Measurements from ENCODE around the gene HEATR5A.
"Not testable (repeated sequence)": the region's sequence is repeated elsewhere in the genome, so short reads cannot be mapped to it uniquely, and the experiment has no call there.

The HEATR5A gene

GRCh38 chr14:31261859-31262731, 158.3 kb downstream of the HEATR5A start:
- Histone ChIP-seq H4K20me1 (ENCODE audit: insufficient read depth) (no peaks in the 10 kb centered on the region), H3K9ac (no peak overlapping the region), H2AFZ (ENCODE audit: low read depth) (no peak overlapping the region), H3K4me2 (no peak overlapping the region), H3K27ac (no peak overlapping the region), H3K27me3 (ENCODE audit: insufficient read depth, low read depth) (no peaks in the 10 kb centered on the region), H3K4me1 (ENCODE audit: low read depth, poor library complexity, severe bottlenecking) (no peaks in the 10 kb centered on the region), H3K79me2 (ENCODE audit: insufficient read depth, low read depth) (no peaks in the 10 kb centered on the region), H3K4me3 (IDR thresholded peaks at IDR 0.05; ENCODE audit: insufficient read depth, low read depth, low read length) (no peak overlapping the region), H3K36me3 (ENCODE audit: insufficient read depth) (no peaks in the 10 kb centered on the region)
- TF ChIP-seq, protein P1, sequence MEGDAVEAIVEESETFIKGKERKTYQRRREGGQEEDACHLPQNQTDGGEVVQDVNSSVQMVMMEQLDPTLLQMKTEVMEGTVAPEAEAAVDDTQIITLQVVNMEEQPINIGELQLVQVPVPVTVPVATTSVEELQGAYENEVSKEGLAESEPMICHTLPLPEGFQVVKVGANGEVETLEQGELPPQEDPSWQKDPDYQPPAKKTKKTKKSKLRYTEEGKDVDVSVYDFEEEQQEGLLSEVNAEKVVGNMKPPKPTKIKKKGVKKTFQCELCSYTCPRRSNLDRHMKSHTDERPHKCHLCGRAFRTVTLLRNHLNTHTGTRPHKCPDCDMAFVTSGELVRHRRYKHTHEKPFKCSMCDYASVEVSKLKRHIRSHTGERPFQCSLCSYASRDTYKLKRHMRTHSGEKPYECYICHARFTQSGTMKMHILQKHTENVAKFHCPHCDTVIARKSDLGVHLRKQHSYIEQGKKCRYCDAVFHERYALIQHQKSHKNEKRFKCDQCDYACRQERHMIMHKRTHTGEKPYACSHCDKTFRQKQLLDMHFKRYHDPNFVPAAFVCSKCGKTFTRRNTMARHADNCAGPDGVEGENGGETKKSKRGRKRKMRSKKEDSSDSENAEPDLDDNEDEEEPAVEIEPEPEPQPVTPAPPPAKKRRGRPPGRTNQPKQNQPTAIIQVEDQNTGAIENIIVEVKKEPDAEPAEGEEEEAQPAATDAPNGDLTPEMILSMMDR (conservative IDR thresholded peaks at IDR 0.05; ENCODE audit: low read depth, low read length), result no peak

GRCh38 chr14:31261523-31261858, 158.9 kb downstream of the HEATR5A start:
- no peaks in the 10 kb centered on the region for H3K36me3 ChIP-seq (ENCODE audit: insufficient read depth)
- no peaks in the 10 kb centered on the region for H3K4me1 ChIP-seq (ENCODE audit: low read depth, poor library complexity, severe bottlenecking)
- TF ChIP-seq, protein P1 (conservative IDR thresholded peaks at IDR 0.05; ENCODE audit: low read depth, low read length), result no peak
- no peak overlapping the region for H3K4me3 ChIP-seq (IDR thresholded peaks at IDR 0.05; ENCODE audit: insufficient read depth, low read depth, low read length)
- no peaks in the 10 kb centered on the region for H3K79me2 ChIP-seq (ENCODE audit: insufficient read depth, low read depth)
- H3K4me2 ChIP-seq, result no peak overlapping the region
- no peaks in the 10 kb centered on the region for H3K27me3 ChIP-seq (ENCODE audit: insufficient read depth, low read depth)
- no peak overlapping the region for H3K9ac ChIP-seq
- no peak overlapping the region for H2AFZ ChIP-seq (ENCODE audit: low read depth)
- no peak overlapping the region for H3K27ac ChIP-seq
- H4K20me1 ChIP-seq (ENCODE audit: insufficient read depth), result no peaks in the 10 kb centered on the region

GRCh38 chr14:31259040-31259435, 161.3 kb downstream of the HEATR5A start:
- not testable (repeated sequence) for H3K27ac ChIP-seq; H3K4me3 ChIP-seq (IDR thresholded peaks at IDR 0.05; ENCODE audit: insufficient read depth, low read depth, low read length); H3K9ac ChIP-seq; H3K4me2 ChIP-seq; H3K36me3 ChIP-seq (ENCODE audit: insufficient read depth); H3K79me2 ChIP-seq (ENCODE audit: insufficient read depth, low read depth); H2AFZ ChIP-seq (ENCODE audit: low read depth); H3K27me3 ChIP-seq (ENCODE audit: insufficient read depth, low read depth); H4K20me1 ChIP-seq (ENCODE audit: insufficient read depth); H3K4me1 ChIP-seq (ENCODE audit: low read depth, poor library complexity, severe bottlenecking)

GRCh38 chr14:31258427-31259039, 161.8 kb downstream of the HEATR5A start:
- no peaks in the 10 kb centered on the region for H4K20me1 ChIP-seq (ENCODE audit: insufficient read depth)
- no peaks in the 10 kb centered on the region for H3K36me3 ChIP-seq (ENCODE audit: insufficient read depth)
- H2AFZ ChIP-seq (ENCODE audit: low read depth), result no peak overlapping the region
- TF ChIP-seq, protein P1 (conservative IDR thresholded peaks at IDR 0.05; ENCODE audit: low read depth, low read length), result no peak
- no peaks in the 10 kb centered on the region for H3K79me2 ChIP-seq (ENCODE audit: insufficient read depth, low read depth)
- no peak overlapping the region for H3K4me3 ChIP-seq (IDR thresholded peaks at IDR 0.05; ENCODE audit: insufficient read depth, low read depth, low read length)
- no peak overlapping the region for H3K9ac ChIP-seq
- no peak overlapping the region for H3K4me2 ChIP-seq
- no peaks in the 10 kb centered on the region for H3K27me3 ChIP-seq (ENCODE audit: insufficient read depth, low read depth)
- H3K4me1 ChIP-seq (ENCODE audit: low read depth, poor library complexity, severe bottlenecking), result no peaks in the 10 kb centered on the region
- H3K27ac ChIP-seq, result no peak overlapping the region

GRCh38 chr14:31257554-31258426, 162.6 kb downstream of the HEATR5A start:
- not testable (repeated sequence) for H3K4me2 ChIP-seq; H3K79me2 ChIP-seq (ENCODE audit: insufficient read depth, low read depth); H3K27me3 ChIP-seq (ENCODE audit: insufficient read depth, low read depth); H4K20me1 ChIP-seq (ENCODE audit: insufficient read depth); H3K9ac ChIP-seq; H2AFZ ChIP-seq (ENCODE audit: low read depth); H3K4me1 ChIP-seq (ENCODE audit: low read depth, poor library complexity, severe bottlenecking); H3K27ac ChIP-seq; H3K4me3 ChIP-seq (IDR thresholded peaks at IDR 0.05; ENCODE audit: insufficient read depth, low read depth, low read length); H3K36me3 ChIP-seq (ENCODE audit: insufficient read depth)

All from KMS-11 (cell line).